Measurements from ENCODE around the gene KNTC1.

- no peak for TF ChIP-seq POLR2A (IDR thresholded peaks at IDR 0.05)
- TF ChIP-seq, protein P1, sequence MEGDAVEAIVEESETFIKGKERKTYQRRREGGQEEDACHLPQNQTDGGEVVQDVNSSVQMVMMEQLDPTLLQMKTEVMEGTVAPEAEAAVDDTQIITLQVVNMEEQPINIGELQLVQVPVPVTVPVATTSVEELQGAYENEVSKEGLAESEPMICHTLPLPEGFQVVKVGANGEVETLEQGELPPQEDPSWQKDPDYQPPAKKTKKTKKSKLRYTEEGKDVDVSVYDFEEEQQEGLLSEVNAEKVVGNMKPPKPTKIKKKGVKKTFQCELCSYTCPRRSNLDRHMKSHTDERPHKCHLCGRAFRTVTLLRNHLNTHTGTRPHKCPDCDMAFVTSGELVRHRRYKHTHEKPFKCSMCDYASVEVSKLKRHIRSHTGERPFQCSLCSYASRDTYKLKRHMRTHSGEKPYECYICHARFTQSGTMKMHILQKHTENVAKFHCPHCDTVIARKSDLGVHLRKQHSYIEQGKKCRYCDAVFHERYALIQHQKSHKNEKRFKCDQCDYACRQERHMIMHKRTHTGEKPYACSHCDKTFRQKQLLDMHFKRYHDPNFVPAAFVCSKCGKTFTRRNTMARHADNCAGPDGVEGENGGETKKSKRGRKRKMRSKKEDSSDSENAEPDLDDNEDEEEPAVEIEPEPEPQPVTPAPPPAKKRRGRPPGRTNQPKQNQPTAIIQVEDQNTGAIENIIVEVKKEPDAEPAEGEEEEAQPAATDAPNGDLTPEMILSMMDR (IDR thresholded peaks at IDR 0.05 in 8 of 11, conservative IDR thresholded peaks at IDR 0.05 in 3 of 11) = no peak
Measured at GRCh38 chr12:122528582-122528981, 1.5 kb downstream of the KNTC1 start.
